Thyroid gland (tissue), 4 donors: ENCODE data around the gene THOC2. TPM values are rescaled to one million over a fixed set of nuclear protein-coding genes. Genes with fewer than 3 reads are reported as not detected.

Experiments
- DNase-seq, 2 donors: peaks; one replicate each; pipeline ENCODE4 v3.0.0-alpha.2; 2019
- H3K27ac ChIP-seq, 3 donors: fragments of 200-600 bp; sonication (generic); 1 replicate in 2 of 3; 2 replicates in 1 of 3; pipeline ENCODE4 v1.5.1; 2016 to 2019; ENCODE audit warnings: mild to moderate bottlenecking in 1 of 3, moderate library complexity in 1 of 3
- H3K27me3 ChIP-seq: fragments of 200-600 bp; sonication (generic); one replicate; pipeline ENCODE4 v1.5.1; 2019
- H3K36me3 ChIP-seq, 2 donors: fragments of 200-600 bp; sonication (generic); one replicate each; pipeline ENCODE4 v1.5.1; 2016 to 2019
- H3K4me1 ChIP-seq, 2 donors: fragments of 200-600 bp; sonication (generic); one replicate each; pipeline ENCODE4 v1.5.1; 2017 to 2019
- H3K4me3 ChIP-seq, 3 donors: fragments of 200-600 bp; sonication (generic); replicated peaks in 1 of 3; 1 replicate in 2 of 3; 2 replicates in 1 of 3; pipeline ENCODE4 v1.5.1; 2016; ENCODE audit warnings: mild to moderate bottlenecking in 1 of 3
- H3K9me3 ChIP-seq: fragments of 200-600 bp; sonication (generic); one replicate; pipeline ENCODE4 v1.5.1; 2017
- CTCF ChIP-seq, 6 experiments: fragments of 200-600 bp in 3 of 6; fragments of 450-650 bp in 3 of 6; sonication (generic) in 3 of 6; IDR thresholded peaks; one replicate each; pipeline ENCODE4 v1.5.1; 2016 to 2019; ENCODE audit warnings: antibody characterized with exemption in 6 of 6, mild to moderate bottlenecking in 2 of 6, inconsistent platforms in 1 of 6, moderate library complexity in 1 of 6
- POLR2A ChIP-seq, 2 donors: fragments of 450-650 bp; IDR thresholded peaks; one replicate each; pipeline ENCODE4 v1.6.1; 2017; ENCODE audit warnings: antibody characterized with exemption in 2 of 2, mild to moderate bottlenecking in 2 of 2, moderate library complexity in 1 of 2
- WGBS, 2 donors: methylation state at CpG; one replicate each; pipeline ENCODE4 v1.1.5; 2017; 5-methylcytosine and 5-hydroxymethylcytosine counted together
- intact Hi-C: fragments of 100-400 bp; cut with DNase I; formaldehyde crosslinking; loops from one replicate; pipeline ENCODE4 v1.15.1; 2023
- total RNA-seq, 4 donors: library from RNA; depleted of rRNA; stranded (reverse); fragments of >200 nt; gene quantifications; one replicate each; pipeline ENCODE4 v1.2.3, GENCODE V29; 2016

Gene THOC2
- total RNA-seq, 4 donors from 2014 or later: 117 to 229 (median 137) TPM

- Histone ChIP-seq H3K27ac (no peak overlapping the region), H3K9me3 (no peaks in the 10 kb centered on the region), H3K4me1 (no peaks in the 10 kb centered on the region), H3K27me3 (no peaks in the 10 kb centered on the region), H3K4me3 (no peak overlapping the region), H3K36me3 (peaks cover 0 to 7% of the 10 kb centered on the region in 2 donors)
- WGBS, 2 donors: 100% methylated on average over 1 of the region's 1 CpG
- no peak for TF ChIP-seq POLR2A (IDR thresholded peaks at IDR 0.05)
- no peak for TF ChIP-seq CTCF (IDR thresholded peaks at IDR 0.05)
- intact Hi-C loops: no loop called here
- DNase-seq: no peak
Measured at GRCh38 chrX:123625477-123625876, 107.4 kb downstream of the THOC2 start.

GRCh38 chrX:123617007-123617406 lies 115.8 kb downstream of the THOC2 start:
- Histone ChIP-seq H3K4me3 (no peak overlapping the region), H3K27me3 (no peaks in the 10 kb centered on the region), H3K9me3 (no peaks in the 10 kb centered on the region), H3K36me3 (peaks cover 0 to 7% of the 10 kb centered on the region in 2 donors), H3K27ac (no peak overlapping the region), H3K4me1 (no peaks in the 10 kb centered on the region)
- intact Hi-C loops: no loop called here
- TF ChIP-seq POLR2A (IDR thresholded peaks at IDR 0.05) (no peak), CTCF (IDR thresholded peaks at IDR 0.05) (no peak)
- DNase-seq: no peak
- WGBS, 2 donors: 96% methylated on average over 1 of the region's 1 CpG

GRCh38 chrX:123610915-123611314 lies 121.9 kb downstream of the THOC2 start:
- H3K27me3 ChIP-seq: no peaks in the 10 kb centered on the region
- no peak for TF ChIP-seq CTCF (IDR thresholded peaks at IDR 0.05)
- no peaks in the 10 kb centered on the region for H3K4me1 ChIP-seq
- no peak overlapping the region for H3K27ac ChIP-seq
- no peak overlapping the region for H3K4me3 ChIP-seq
- intact Hi-C loops: no loop called here
- H3K36me3 ChIP-seq: no peaks in the 10 kb centered on the region
- DNase-seq: no peak
- 88 to 96% methylated on average over 2 of the region's 2 CpGs for WGBS, 2 donors
- no peaks in the 10 kb centered on the region for H3K9me3 ChIP-seq

- Histone ChIP-seq H3K4me1 (no peaks in the 10 kb centered on the region), H3K4me3 (no peak overlapping the region), H3K9me3 (no peaks in the 10 kb centered on the region), H3K27ac (peak overlapping the region in 1 of 3 donors; percentile 13), H3K36me3 (no peaks in the 10 kb centered on the region), H3K27me3 (no peaks in the 10 kb centered on the region)
- intact Hi-C loops: no loop called here
- peak; percentile 61 to 62 for DNase-seq
- WGBS, 2 donors: 31 to 52% methylated on average over 5 to 6 of the region's 6 CpGs
- no peak for TF ChIP-seq CTCF (IDR thresholded peaks at IDR 0.05)
- TF ChIP-seq POLR2A (IDR thresholded peaks at IDR 0.05): no peak
Measured at GRCh38 chrX:123607806-123608205, 125.0 kb downstream of the THOC2 start.

- no peaks in the 10 kb centered on the region for H3K9me3 ChIP-seq
- TF ChIP-seq POLR2A (IDR thresholded peaks at IDR 0.05) (no peak), CTCF (IDR thresholded peaks at IDR 0.05) (no peak)
- WGBS, 2 donors: 92 to 100% methylated on average over 1 of the region's 1 CpG
Measured at GRCh38 chrX:123607270-123607669, 125.6 kb downstream of the THOC2 start.

More at GRCh38 chrX:123607270-123607669, 125.6 kb downstream of the THOC2 start:
- no peak for DNase-seq
- H3K36me3 ChIP-seq: no peaks in the 10 kb centered on the region
- intact Hi-C loops: no loop called here
- H3K4me3 ChIP-seq: no peak overlapping the region
- H3K4me1 ChIP-seq: no peaks in the 10 kb centered on the region
- H3K27ac ChIP-seq: no peak overlapping the region
- no peaks in the 10 kb centered on the region for H3K27me3 ChIP-seq
